ENCODE measurements around the gene KIF6.

Gene KIF6

DNA sequence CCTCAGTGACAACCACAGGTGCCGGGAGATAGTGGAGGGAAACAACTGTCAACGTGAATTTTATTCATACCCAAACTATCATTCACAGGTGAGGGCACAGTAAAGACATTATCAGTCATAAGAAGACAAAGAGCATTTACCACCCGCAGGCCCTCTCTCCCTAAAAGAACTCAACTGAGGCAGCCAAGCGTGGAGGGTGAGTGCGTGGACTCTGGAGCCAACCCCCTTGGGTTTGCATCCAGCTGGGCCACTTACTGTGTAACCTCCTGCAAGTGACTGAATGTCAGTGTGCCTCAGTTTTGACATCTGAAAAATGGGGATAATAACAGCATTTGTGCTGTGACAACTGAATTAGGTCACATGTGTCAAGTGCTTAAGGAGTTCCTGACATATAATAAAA is 332.1 kb downstream of the KIF6 start:
- TF ChIP-seq, protein P1, sequence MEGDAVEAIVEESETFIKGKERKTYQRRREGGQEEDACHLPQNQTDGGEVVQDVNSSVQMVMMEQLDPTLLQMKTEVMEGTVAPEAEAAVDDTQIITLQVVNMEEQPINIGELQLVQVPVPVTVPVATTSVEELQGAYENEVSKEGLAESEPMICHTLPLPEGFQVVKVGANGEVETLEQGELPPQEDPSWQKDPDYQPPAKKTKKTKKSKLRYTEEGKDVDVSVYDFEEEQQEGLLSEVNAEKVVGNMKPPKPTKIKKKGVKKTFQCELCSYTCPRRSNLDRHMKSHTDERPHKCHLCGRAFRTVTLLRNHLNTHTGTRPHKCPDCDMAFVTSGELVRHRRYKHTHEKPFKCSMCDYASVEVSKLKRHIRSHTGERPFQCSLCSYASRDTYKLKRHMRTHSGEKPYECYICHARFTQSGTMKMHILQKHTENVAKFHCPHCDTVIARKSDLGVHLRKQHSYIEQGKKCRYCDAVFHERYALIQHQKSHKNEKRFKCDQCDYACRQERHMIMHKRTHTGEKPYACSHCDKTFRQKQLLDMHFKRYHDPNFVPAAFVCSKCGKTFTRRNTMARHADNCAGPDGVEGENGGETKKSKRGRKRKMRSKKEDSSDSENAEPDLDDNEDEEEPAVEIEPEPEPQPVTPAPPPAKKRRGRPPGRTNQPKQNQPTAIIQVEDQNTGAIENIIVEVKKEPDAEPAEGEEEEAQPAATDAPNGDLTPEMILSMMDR (conservative IDR thresholded peaks at IDR 0.05; ENCODE audit: low read length), result no peak
- H3K4me3 ChIP-seq (ENCODE audit: low read length), result no peak overlapping the region
- no peak for DNase-seq (ENCODE audit: low read depth)

DNA sequence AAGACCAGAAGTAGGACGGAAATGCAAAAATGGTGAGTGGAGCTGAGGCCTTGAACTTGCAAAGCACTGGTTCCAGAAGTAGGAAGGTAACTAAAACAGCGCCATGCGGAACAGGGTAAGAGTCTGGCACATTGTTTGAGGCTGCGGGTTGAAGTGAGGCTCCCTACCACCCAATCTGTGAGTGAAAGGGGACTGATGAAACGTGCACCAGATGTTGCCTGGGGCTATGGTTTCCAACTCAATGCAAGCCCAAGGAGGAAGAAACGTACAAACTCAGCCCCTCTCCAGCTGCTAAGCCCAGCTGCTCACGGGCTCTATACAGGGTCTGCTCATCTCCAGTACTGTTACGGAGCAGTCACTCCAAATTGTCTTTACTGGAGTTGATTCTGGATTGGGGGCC is 334.0 kb downstream of the KIF6 start:
- no peak for DNase-seq (ENCODE audit: low read depth)
- no peak overlapping the region for H3K4me3 ChIP-seq (ENCODE audit: low read length)
- TF ChIP-seq, protein P1 (conservative IDR thresholded peaks at IDR 0.05; ENCODE audit: low read length), result no peak

DNA sequence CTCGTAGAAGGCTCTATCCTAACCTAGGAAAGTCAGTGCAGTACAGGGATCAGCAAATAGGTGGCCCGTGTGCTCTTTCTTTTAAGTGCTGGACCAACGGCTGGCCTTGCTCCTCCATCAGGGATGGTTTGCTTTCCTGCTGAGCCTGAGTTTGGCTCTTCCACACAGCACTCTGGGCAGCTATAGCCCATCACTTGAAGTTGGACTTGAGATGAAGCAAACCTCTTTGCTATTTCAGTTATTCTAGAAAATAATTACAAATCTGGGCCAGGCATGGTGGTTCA is 335.8 kb downstream of the KIF6 start:
- TF ChIP-seq, protein P1 (conservative IDR thresholded peaks at IDR 0.05; ENCODE audit: low read length), result peak; percentile 47
- no peak overlapping the region for H3K4me3 ChIP-seq (ENCODE audit: low read length)
- DNase-seq (ENCODE audit: low read depth), result no peak

DNA sequence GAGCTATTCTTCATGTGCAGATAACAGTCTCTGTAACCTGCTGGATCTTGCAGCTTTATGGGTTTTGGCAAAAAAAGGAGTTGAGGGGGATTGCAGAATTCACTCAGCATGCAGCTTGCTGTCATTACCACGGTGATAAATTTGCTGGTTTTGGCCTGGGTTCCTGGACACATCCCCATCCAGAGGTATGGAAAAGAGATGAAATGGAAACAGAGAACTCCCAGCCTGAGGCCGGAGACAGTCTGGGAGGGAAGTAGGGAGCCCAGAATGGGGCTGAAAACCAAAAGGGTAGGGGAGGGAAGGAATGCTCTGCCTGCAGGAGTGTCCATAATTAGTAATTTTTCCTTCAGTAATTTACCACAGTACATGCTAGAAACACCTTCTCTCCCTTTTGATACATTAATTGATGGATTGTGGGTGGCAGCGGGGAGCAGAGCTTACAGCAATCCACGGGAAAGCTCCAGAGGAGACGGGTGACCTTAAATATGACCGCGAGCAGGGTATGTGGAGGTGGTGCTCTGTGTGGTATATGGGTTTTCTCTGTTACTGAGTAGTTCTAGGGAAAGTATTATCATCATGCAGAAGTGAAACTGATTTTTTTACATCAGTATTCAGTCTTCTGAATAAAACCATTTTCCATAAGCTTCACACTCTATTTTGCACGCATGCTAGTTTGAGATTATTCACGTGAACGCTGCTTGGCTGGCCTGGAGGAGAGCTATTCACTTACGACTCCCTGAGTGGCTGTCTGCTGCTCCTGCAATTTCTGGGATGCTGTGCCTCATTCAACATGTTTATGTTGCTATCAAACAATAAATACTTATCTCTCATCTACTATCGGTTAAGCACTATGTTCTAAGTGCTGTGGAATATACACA is 336.4 kb downstream of the KIF6 start:
- no peak overlapping the region for H3K4me3 ChIP-seq (ENCODE audit: low read length)
- TF ChIP-seq, protein P1 (conservative IDR thresholded peaks at IDR 0.05; ENCODE audit: low read length), result no peak
- DNase-seq (ENCODE audit: low read depth), result peak; percentile 64

DNA sequence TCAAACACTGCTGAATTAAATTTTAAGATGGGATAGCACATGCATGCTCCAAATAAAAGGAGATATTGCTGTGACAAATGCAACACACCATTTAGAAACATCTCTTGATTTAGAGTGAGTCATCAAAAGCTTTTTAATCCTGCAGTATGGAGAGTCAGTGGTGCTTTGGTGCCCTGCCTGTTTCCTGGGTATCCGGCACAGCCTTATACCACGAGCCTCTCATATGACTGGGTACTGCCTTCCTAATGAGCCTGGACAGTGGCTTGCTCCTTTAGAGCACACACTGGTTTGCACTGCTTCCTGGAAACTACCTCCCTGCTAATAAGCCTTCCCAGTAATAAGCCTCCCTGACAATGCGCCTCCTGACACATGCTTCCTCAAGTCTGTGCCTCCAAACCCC is 337.4 kb downstream of the KIF6 start:
- no peak overlapping the region for H3K4me3 ChIP-seq (ENCODE audit: low read length)
- no peak for DNase-seq (ENCODE audit: low read depth)
- TF ChIP-seq, protein P1 (conservative IDR thresholded peaks at IDR 0.05; ENCODE audit: low read length), result no peak

DNA sequence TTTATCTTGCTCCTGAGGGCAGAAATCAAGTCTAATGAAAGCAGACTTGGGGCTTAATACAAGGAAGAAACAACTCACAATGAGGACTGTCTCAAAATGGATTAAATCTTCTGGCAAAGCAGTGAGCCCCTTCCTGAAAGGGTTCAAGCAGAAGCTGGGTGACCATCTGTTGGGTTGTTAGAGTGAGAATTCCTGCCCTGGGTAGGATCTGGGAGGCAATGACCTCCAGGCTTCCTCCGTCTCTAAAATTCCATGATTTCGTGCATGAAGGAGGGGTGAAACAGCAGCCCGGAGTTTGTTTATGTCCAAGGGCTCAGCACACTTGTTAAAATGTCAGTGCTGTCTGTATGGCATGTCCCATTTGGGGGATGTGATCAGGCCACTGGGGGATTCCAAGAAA is 338.7 kb downstream of the KIF6 start:
- no peak for DNase-seq (ENCODE audit: low read depth)
- H3K4me3 ChIP-seq (ENCODE audit: low read length), result no peak overlapping the region
- TF ChIP-seq, protein P1 (conservative IDR thresholded peaks at IDR 0.05; ENCODE audit: low read length), result no peak

DNA sequence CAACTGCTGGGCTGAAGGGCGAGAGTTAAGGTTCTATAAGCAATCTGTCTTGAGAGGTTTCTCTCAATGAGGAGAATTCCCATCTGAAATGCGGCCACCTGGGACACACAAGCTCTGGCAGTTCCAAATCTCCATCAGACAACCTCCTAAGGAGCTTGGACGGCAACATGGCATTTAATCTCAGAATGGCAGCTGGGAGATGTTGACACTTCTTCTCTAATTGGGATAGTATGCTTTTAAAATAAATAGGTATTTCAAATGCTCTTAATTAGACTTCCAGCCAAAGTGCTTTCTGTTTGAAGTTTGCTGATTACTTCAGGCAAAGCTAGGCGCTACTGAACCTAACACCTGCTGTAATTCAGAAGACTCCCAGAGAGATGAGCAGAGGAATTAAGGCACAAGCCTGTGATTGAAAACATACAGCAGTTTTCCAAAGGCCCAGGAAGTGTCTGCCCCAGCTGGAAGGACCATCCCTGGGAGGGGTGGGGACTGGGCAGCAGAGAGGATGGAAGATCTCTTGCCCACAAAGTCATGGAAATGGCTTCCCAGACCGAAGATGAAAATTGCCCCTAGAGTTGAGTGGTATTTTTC is 343.6 kb downstream of the KIF6 start:
- DNase-seq (ENCODE audit: low read depth), result no peak
- TF ChIP-seq, protein P1 (conservative IDR thresholded peaks at IDR 0.05; ENCODE audit: low read length), result no peak
- no peak overlapping the region for H3K4me3 ChIP-seq (ENCODE audit: low read length)

All from AG10803 (cell line).